HG03442 (cell line): ENCODE data around the gene JAKMIP1.

Source experiments
- ATAC-seq: cut with Tn5 transposase; IDR thresholded peaks from one replicate; pipeline ENCODE4 v1.9.1; 2021; ENCODE audit warnings: mild to moderate bottlenecking, moderate library complexity; ENCODE audit not compliant: unreplicated experiment

The JAKMIP1 gene

DNA sequence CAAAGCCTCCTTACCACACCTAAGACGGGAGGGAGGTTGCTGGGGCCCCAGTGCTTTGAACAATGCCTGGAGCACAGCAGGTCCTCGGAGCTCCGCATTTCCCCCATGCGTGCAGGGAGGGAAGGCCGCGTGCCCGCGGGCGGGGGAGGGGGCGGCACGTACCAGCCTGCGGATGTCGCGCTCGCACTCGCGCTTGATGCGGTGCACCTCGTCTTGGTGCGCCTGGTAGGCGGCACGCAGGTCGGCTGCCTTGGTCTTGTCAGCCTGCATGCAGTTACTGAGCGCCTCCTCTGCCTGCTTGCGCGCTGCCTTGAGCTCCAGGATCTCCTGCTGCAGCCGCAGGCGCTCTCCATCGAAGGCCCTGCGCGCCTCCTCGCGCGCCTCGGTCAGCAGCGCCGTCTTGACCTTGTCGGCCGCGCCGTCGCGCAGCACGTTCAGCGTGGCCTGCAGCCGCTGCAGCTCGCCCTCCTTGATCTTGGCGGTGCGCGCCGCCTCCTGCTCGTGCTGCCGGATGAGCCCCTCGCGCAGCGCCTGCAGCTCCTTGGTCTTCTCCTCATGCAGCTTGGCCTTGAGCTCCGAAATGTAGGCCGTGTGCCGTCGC lies 94.9 kb downstream of the JAKMIP1 start:
- no peak for ATAC-seq

DNA sequence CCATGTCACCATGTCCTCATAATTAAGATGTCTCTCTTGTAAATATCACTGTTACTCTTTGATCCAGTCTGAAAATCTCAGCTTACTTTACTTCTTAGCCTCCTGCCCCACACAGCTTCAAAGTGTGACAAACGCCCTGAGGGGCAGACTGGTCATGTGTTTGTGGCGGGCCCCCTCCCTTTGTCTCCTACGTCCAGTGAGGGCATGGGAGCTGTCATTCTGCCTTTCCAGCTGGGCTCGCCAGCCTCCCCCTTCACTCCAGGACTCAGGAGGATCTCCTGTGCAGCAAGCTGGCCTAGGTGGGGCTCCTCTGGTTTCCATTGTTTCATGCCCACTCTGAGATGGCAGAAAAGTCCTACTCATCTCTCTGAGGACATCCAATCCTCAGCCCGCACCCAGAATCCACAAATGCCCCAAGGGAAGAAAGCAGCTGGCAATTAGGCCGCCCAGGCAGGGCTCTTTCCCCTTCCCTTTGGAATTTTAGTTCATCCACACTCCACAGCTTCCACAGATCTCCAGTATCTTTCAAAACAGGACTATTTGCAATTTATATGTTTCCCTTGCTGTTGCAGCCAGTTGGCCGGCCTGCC lies 95.7 kb downstream of the JAKMIP1 start:
- no peak for ATAC-seq

DNA sequence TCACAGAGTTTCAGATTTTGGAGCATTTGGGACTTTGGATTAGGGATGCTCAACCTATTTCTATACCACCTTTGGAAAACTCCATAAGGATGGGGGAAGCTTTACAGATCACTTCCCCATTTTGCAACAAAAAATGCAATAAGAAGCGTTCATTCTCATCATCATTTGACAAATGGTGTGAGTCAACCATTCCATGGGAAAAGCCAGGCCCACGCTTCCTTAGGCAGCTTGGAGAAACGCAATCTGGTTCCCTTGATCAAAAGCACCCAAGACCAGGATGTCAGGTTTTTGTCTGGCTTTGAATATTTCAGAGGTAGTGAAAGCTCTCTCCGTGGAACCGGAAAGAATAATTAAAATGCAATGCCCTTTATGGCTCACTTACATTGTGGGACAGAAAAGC lies 102.8 kb downstream of the JAKMIP1 start:
- no peak for ATAC-seq

DNA sequence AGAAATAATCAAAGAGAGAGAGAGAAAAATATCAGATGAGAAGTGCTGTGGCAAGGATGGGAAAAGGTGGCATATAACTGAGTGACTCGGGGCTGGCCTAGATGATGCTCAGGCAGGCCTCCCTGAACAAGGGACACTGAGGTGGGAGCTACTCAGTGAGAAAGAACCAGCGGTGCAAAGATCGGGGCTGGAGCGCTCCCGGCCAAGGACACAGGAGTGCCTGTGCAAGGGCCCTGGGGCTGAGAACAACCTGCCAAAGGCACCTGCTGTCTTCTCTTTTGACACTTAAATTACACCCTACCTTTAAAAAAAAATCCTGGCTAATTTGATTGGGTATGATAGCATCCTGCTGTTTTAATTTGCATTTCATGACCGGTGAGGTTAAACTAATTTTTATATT lies 104.5 kb downstream of the JAKMIP1 start:
- ATAC-seq = no peak

DNA sequence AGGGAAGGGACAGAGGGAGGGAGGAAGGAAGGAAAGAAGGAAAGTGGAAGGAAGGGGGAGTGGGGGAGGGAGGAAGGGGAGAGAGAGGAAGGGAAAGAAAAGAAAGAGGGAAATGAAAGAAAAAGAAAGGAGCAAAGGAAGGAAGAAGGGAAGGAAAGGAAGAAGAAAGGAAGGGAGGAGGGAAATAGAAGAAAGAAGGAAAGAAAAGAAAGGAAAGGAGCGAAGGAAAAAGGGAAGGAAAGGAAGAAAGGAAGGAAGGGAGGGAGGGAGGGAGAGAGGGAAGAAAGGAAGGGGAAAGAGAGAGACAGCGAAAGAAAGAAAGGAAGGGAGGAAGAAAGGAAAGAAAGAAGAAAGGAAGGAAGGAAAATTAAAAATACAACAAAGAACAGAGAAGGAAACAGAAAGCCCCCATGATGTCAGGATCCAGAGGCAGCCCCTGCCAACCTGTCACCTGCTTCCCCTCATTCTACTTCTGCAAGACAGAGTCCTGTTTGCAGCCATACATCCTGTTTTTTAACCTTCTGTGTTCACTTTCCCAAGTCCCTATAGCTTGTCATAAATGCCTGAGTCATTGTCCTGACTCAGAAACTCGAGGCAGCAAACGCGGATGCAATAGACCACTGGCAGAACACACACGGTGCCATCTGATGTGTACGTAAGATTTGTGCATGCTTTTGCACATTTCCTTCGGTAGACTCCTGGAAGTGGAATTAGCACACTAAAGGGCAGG lies 105.2 kb downstream of the JAKMIP1 start:
- no peak for ATAC-seq

DNA sequence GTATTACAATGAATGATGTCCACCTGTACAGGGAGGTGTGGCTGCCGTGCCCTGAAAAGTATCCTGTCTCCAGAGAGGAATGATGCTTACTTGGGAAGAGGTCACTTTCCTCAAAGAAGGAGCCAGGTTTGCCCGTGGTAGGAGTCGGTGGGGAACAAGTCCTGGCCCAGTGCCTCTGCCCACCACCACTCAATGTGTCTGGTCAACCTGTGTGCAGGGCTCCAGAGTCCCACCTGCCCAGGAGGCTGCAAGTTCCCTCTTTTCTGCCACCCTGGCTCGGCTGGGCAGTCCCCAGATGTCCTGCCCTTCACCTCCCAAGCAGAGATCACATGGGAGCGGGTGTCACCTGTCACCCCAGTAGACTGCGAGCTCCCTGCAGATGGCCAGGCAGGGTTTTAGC lies 106.7 kb downstream of the JAKMIP1 start:
- no peak for ATAC-seq

DNA sequence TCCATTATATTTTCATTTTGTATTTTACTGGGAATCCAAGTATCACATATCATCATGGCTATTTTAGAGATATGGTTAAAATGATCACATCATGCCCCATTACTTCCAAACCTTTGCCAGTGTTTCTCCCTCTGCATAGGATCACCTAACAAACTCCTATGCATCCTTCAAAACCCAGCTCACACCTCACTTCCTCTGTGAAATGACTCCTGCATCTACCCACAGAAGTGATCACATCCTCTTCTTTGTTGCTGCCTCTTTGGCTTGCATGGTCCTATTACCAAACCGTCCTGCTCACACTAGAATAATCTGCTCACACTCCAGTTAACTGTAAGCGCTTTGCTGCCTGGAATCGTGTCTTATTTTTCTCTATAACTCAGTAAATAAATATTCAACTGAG lies 107.4 kb downstream of the JAKMIP1 start:
- ATAC-seq = no peak

DNA sequence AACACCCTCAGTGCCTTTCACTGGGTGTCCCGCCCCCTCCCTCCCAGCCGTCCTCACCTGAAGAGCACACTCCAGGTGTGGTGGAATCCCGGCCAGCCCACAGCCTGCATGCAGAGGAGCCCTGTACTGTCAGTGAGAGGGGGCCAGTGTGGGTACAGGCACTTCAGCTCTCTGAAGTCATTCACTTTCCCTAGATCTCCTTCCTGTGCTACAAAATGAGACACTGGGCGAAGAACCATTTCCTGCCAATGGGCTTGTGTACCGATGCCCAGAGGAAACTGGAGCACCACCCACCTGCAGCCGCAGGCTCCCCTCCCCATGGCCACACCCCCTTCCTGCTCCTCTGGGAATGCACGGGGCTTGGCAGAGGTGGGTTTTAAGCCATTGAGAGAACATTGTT lies 108.2 kb downstream of the JAKMIP1 start:
- no peak for ATAC-seq

DNA sequence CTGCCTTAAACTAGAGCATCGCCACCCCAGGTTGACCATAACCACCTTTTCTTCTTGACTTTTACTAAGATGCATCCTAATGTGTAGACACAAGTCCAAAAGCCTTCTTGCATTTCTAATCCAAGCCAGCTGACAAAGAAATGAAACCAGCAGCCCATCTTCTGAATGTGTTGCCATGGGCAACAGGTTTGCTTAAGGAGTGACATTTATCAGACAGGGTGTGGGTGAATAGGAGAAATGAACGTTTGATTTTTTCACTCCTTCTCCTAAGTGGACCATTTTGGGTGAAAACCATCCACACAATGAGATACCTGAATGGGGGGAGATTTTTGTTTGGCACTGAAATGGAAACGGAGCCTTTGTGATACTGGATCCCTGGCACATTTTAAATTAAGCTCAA lies 109.4 kb downstream of the JAKMIP1 start:
- no peak for ATAC-seq

DNA sequence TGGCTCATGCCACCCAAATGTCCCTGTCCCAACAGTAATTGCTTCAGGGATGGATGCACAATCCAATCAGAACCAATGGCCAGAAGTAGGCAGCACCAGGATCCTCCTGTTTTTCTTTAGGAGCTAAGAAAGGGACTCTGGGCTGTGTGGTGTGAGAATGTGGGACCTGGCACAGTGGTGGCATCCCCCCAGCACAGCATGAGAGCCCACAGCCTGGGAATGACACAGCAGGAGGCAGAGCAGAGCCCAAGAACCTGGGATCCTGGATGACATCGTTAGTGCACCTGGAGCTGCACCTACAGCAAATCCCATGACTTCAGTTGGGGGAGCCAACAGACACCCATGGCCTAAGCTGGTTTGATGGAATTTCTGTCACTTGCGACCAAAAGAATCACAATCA lies 111.4 kb downstream of the JAKMIP1 start:
- no peak for ATAC-seq

DNA sequence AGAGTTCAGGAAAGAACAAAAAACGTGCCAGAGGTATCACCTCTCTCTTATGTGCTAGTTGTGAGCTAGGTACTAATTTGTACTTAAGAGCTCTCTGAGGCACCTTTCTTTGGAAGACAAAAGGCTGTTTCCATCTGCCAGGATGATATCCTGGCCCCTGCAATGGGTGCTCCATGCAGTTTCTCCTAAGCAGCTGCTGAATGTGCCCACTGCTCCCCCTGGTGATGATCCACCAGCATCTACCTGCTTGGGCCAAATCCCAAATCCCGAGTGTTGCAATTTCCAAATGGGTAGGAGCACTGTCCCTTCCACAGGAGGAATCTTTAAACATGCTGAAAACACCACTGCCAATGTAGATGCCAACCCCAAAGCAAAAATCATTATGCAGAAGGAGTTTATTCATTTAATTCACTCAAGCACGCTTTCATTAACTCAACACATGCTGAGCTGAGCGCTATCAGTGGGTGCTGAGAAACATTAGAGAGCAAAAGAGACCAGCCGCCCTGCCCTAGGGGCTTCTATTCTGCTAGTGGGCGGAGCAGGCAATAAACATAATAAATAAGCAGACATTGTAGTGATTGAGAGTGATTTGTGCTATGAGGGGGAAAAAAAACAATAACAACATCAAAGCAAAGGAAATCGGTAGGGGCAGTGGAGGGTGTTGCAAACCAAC lies 112.5 kb downstream of the JAKMIP1 start:
- ATAC-seq = no peak

DNA sequence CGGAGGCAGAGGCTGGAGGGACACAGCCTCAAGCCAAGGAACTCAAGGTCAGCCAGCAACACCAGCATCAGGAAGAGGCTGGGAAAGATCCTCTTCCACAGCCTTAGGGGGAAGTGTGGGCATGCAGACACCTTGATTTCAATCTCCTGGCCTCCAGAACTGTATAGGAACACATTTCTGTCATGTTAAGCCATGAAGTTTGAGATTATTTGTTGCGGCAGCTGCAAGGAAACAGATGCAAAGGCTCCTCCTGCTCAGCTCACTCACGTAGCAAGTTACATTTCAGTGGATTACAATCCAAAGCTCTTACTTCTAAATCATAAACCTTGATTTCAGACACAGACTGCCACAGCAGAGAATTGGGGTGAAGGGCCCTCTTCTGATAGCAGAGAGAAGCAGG lies 113.5 kb downstream of the JAKMIP1 start:
- no peak for ATAC-seq

DNA sequence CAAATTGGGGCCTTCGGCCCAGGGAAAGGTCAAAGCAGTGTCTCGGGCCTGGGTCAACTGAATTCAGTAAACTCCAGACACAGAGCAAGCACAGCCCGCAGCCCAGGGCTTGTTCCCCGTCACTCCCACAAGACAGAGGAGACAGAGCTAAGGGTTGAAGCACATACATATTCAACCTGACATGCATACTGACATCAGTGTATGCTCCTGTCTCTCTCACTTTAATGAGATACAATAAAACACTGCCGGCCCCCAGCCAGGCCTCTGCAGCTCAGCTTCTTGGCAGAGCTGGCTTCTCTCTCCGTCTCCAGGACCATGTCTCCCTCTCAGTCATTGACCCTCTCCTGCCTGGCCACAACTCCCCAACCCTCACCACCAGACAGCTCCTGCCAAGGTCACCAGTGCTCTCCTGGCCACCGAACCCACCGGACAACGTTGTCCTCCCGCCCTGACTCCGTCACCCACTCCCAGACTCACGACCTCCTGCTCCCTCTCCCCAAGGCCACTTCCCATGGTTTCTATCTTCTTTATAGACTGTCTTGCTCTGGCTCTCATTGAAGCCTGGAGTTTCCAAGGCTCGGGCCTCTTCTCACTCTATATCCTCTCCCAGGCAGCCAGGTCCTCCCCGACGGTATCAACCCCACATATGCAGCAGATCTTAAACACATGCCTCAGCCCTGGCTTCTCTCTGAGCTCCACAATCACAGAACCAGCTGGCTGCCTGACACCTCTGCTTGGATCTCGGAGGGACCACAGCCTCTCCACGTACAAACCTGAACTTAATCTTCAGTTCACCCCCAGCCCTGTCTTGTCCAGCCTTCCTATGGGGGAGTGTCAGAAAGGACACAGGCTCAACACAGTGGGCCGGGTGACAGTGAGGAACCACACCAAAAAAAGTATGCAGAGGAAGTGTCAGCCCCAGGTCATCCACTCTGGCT lies 114.4 kb downstream of the JAKMIP1 start:
- no peak for ATAC-seq

DNA sequence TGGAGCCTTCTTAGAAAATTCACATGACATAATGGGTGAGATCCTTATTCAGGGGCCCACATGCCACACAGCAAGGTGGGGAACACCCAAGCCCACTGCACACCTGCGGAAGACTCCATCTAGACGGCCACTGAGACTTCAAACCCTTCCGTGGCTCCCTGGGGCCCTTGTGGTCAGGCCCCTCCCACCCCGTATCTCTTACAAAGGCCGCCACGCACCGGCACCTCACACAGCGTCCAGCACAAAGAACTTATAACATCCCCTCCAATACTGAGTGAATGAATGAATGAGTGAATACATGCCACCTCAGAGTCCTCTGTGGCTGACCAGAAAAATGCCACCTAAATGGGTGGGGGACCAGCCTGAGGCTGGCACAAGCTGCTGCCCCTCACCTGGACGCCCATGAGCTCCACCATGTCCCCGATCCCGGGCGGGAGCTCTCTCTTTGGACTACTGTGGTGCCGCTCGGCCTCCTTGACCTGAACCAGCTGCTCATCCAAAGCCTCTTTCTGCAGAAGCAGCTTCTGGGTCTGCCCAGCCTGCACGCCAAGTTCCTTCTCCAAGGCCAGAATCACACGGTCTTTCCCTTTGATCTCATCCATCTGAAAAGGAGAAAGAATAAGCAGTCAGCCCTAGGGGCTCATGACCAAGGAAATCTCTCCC lies 115.2 kb downstream of the JAKMIP1 start:
- no peak for ATAC-seq

DNA sequence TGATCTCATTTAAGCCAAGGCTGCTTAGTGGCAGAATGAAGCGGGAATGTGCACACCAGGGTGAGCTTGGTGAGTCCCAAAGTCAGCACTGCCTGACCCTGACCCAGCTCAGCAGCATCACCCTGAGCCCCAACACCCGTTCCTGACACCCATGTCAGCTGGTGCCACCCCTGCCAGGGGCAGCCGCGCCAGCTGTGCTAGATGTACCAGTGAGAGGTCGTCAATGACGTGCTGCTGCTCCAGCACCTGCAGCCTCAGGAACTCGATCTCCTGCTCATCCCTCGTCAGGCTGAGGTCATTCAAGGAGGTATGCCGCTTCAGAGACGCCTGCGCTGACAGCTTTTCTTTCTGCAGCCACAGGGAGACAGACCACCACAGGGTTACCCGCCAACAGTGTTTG lies 120.4 kb downstream of the JAKMIP1 start:
- no peak for ATAC-seq

DNA sequence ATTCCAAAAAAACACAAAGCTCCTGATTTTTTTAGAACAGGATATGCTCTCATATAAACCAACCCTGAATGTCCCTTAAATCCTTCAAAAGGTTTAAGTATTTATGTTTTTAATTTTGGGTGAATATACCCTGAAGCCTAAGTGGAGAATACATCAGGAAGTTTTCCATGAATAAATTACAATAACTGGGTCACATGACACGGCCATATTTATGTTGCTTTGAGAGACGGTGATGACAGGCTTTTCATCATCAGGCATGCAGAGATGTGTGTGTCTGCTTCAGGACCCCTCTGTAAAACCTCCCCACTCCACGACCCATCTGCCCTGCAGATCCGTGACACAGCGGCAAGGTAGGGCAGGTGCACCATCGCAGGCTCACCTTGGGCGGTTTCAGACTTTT lies 121.8 kb downstream of the JAKMIP1 start:
- no peak for ATAC-seq

DNA sequence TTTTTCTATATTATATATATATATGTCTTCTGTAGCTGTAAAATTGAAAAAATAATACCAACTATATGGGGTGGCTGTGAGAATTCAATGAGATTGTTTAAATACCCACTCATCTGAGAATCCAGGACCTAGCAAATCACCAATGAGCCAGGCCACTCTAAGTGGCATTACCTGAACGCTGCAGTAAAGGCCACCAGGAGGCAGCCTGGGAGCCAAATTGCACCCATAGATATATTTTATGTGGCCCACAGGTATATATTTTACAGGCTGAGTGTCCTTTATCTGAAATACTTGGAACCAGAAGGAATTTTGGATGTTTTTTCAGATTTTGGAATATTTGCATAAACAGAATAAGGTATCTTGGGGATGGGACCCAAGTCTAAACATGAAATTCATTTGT lies 124.0 kb downstream of the JAKMIP1 start:
- ATAC-seq = no peak

DNA sequence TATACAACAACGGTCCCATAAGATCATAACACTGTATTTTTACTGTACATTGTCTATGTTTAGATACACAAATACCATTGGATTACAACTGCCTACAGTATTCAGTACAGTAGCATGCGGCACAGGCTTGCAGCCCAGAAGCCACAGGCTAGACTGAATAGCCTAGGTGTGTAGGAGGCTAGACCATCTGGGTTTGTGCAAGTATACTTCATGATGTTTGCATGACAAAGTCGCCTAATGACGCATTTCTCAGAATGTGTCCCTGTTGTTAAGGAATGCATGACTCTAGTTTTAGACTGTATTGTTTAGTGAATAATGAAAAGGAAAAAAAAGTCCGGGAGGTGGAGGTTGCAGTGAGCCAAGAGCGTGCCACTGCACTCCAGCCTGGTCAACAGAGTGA lies 125.6 kb downstream of the JAKMIP1 start:
- no peak for ATAC-seq

DNA sequence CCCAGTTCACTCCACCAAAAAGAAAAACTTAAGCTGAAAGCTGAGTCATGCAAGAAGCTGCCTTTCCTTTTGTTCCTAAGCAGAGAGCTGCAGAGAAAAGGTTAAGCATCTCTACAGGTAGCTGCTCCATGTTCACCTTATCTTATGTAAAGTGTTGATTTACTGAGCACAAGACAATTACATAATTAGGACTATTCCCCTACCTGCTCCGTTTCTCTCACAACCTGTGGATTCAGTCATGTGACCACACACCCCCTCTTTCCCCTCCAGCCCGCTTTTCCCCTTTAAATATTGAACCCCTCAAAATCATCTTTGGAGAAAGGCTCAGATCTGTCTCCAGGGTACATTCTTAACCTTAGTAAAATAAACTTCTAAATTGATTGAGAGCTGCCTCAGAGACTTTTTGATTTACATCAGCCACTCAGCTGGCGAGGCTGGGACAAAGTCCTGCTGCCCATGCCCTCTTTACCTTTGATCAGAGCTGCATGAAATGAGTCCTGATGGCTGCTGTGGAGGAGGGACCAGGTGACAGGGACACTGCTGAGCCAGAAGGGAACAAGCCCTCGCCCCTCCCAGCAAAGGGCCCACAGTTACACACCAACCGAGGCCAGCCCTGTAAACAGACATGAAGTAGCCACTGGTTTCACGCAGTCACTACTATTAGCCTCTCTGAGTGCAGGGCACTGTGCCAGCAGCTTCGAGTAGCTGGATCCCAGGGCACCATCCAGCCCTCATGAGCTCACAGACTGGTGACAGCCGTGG lies 128.2 kb downstream of the JAKMIP1 start:
- no peak for ATAC-seq
